ENCODE data around the gene FAM222B. TPM values are rescaled to one million over a fixed set of nuclear protein-coding genes. Genes with fewer than 3 reads are reported as not detected.
A peak's percentile ranks its signal among the peaks of the same experiment; 100 is the strongest.

FAM222B gene
- total and polyA plus RNA-seq, 2 experiments from 2014 or later, result 63.7 to 78.5 TPM

GRCh38 chr17:28758411-28759121 lies 84.0 kb downstream of the FAM222B start (continued):
- TF ChIP-seq ETS1 (IDR thresholded peaks at IDR 0.05), result no peak

DNA sequence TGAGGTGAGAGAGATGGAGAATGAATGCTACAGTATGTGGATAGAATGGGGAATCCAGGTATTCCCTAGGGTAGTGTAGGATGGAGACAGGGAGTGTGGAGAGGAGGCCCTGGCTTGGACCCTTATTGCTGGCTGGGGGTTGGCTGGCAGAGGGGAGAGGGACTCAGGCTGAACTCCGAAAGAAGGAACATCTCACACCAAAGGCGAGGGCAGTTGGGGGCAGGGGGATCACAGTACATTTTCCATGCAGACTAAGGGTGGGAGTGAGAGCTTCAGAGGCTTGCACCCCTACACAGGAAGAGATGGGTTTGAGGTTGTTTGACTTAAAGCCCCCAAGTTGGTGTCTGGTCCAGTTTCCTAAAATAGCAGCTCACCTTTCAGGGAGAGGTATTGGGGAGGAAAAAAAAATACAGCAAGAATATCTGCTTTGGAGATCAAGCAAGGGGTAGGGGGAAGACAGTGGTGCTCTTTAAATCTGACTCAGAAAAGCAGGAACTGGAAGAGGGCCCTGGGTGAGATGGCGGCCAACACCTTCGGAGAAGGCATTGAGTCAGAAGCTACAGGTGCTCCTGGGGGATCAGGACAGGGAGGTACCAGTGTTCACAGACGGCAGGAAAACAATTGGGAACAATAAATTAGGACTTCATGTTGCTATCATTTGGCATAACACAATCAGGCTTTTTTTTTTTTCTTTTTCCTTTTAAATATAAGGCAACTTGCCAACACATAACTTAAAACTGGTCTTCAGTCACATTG lies 86.4 kb downstream of the FAM222B start:
- peaks cover 56% of the 10 kb centered on the region for H3F3A ChIP-seq (replicated peaks; ENCODE audit: low read depth)
- ATAC-seq, result no peak
- H3K36me3 ChIP-seq (ENCODE audit: insufficient read depth), result peaks cover 10% of the 10 kb centered on the region; the same call in 1 of the 2 replicates
- no peak overlapping the region for H3K4me3 ChIP-seq
- peak overlapping the region; percentile 11 for H3K27ac Mint-ChIP-seq
- H3K27me3 Mint-ChIP-seq (ENCODE audit: insufficient read depth, low read depth, poor library complexity), result peaks cover 42% of the 10 kb centered on the region
- peaks cover 49% of the 10 kb centered on the region for H3K4me1 Mint-ChIP-seq
- no peak overlapping the region; the same call in 1 of the 2 replicates for H3K4me2 ChIP-seq
- no peaks in the 10 kb centered on the region; the same call in 2 of the 3 replicates for H3K9me3 Mint-ChIP-seq
- H3K4me3 Mint-ChIP-seq, result no peak overlapping the region; the same call in 2 of the 3 replicates
- peaks cover 28% of the 10 kb centered on the region for H3K4me1 ChIP-seq (ENCODE audit: insufficient read depth)
- H3K36me3 Mint-ChIP-seq (ENCODE audit: low read depth), result peaks cover 60% of the 10 kb centered on the region
- no peak for TF ChIP-seq POLR2AphosphoS5 (IDR thresholded peaks at IDR 0.05; ENCODE audit: low read depth)
- no peak for TF ChIP-seq ZNF331 (CRISPR knock-in tag; IDR thresholded peaks at IDR 0.05; ENCODE audit: low read depth)
- no peak for TF ChIP-seq NANOG (IDR thresholded peaks at IDR 0.05; ENCODE audit: borderline replicate concordance)
- no peak for DNase-seq (ENCODE audit: low spot score)
- H2AFZ ChIP-seq, result no peak overlapping the region
- 0 out of 2 replicates have a peak overlapping the region, but pooled peaks have one; percentile 20 for H3K27ac ChIP-seq (ENCODE audit: low read depth)
- no peaks in the 10 kb centered on the region for H3K9me2 ChIP-seq (ENCODE audit: insufficient read depth)
- peaks cover 8% of the 10 kb centered on the region; the same call in 1 of the 2 replicates for H3K79me2 ChIP-seq (replicated peaks; ENCODE audit: insufficient read depth)
- H4K20me1 ChIP-seq (replicated peaks; ENCODE audit: insufficient read depth), result peaks cover 14% of the 10 kb centered on the region
- H3K27me3 ChIP-seq (ENCODE audit: insufficient read depth), result no peaks in the 10 kb centered on the region

GRCh38 chr17:28755486-28755885 lies 87.1 kb downstream of the FAM222B start:
- Mint-ChIP-seq H3K9me3 (no peaks in the 10 kb centered on the region; the same call in 2 of the 3 replicates), H3K27me3 (ENCODE audit: insufficient read depth, low read depth, poor library complexity) (peaks cover 45% of the 10 kb centered on the region), H3K27ac (no peak overlapping the region; the same call in 1 of the 2 replicates), H3K4me1 (peaks cover 45% of the 10 kb centered on the region), H3K36me3 (ENCODE audit: low read depth) (peaks cover 64% of the 10 kb centered on the region), H3K4me3 (no peak overlapping the region)
- peaks cover 16% of the 10 kb centered on the region for H3K36me3 ChIP-seq (ENCODE audit: insufficient read depth)
- H2AFZ ChIP-seq, result no peak overlapping the region
- peaks cover 29% of the 10 kb centered on the region for H3K4me1 ChIP-seq (ENCODE audit: insufficient read depth)
- DNase-seq (ENCODE audit: low spot score) (no peak), ATAC-seq (no peak)
- H3K9me2 ChIP-seq (ENCODE audit: insufficient read depth), result no peaks in the 10 kb centered on the region
- H3K27ac ChIP-seq (ENCODE audit: low read depth), result no peak overlapping the region
- H4K20me1 ChIP-seq (replicated peaks; ENCODE audit: insufficient read depth), result peaks cover 21% of the 10 kb centered on the region
- H3F3A ChIP-seq (replicated peaks; ENCODE audit: low read depth), result peaks cover 60% of the 10 kb centered on the region
- H3K4me3 ChIP-seq, result no peak overlapping the region
- H3K79me2 ChIP-seq (replicated peaks; ENCODE audit: insufficient read depth), result peaks cover 8% of the 10 kb centered on the region
- no peak overlapping the region for H3K4me2 ChIP-seq
- TF ChIP-seq CTCF (conservative IDR thresholded peaks at IDR 0.05; ENCODE audit: low read depth in 2 of 2) (no peak), ETS1 (IDR thresholded peaks at IDR 0.05) (no peak)
- H3K27me3 ChIP-seq (ENCODE audit: insufficient read depth), result no peaks in the 10 kb centered on the region
